Sigmoid colon (tissue), 4 donors: ENCODE data around the gene HOMER2.

Experiments
- CTCF ChIP-seq, 4 experiments: fragments of 450-650 bp in 3 of 4; fragments of 200-600 bp in 1 of 4; IDR thresholded peaks; one replicate each; pipeline ENCODE4 v1.5.1; 2016 to 2019; ENCODE audit warnings: antibody characterized with exemption in 4 of 4, mild to moderate bottlenecking in 3 of 4, moderate library complexity in 2 of 4
- EP300 ChIP-seq, 4 donors: sonication (generic); formaldehyde crosslinking; IDR thresholded peaks; one replicate each; pipeline ENCODE4 v1.6.1; 2017; ENCODE audit warnings: antibody characterized with exemption in 4 of 4
- POLR2A ChIP-seq, 2 donors: fragments of 450-650 bp; IDR thresholded peaks; one replicate each; pipeline ENCODE4 v1.6.1; 2016; ENCODE audit warnings: antibody characterized with exemption in 2 of 2, mild to moderate bottlenecking in 2 of 2, moderate library complexity in 2 of 2
- POLR2AphosphoS5 ChIP-seq, 4 donors: sonication (generic); formaldehyde crosslinking; IDR thresholded peaks; one replicate each; pipeline ENCODE4 v1.6.1; 2017; ENCODE audit warnings: antibody characterized with exemption in 4 of 4

- no peak for TF ChIP-seq EP300 (IDR thresholded peaks at IDR 0.05)
- TF ChIP-seq CTCF (IDR thresholded peaks at IDR 0.05), result no peak
- no peak for TF ChIP-seq POLR2A (IDR thresholded peaks at IDR 0.05)
- TF ChIP-seq POLR2AphosphoS5 (IDR thresholded peaks at IDR 0.05), result no peak
Observed at GRCh38 chr15:82855286-82856100, 97.0 kb downstream of the HOMER2 start.
